ENCODE data around the gene DCBLD2.

Gene DCBLD2

GRCh38 chr3:98763076-98763475 is 138.4 kb downstream of the DCBLD2 start, which contains the start of gene ST3GAL6:
Gene ST3GAL6 (plus strand): TSS chr3:98763340. CDS start chr3:98768441, 5,101 bp downstream.
- Histone ChIP-seq H3K27me3 (no peaks in the 10 kb centered on the region), H3K4me1 (peaks cover 28% of the 10 kb centered on the region), H3K9ac (no peak within 1 kb of the TSS), H4K20me1 (no peaks in the 10 kb centered on the region), H3K27ac (no peak within 1 kb of the TSS), H3K36me3 (no peaks in the 10 kb centered on the region), H3K4me3 (no peak within 1 kb of the TSS), H3K9me3 (no peaks in the 10 kb centered on the region), H3K4me2 (peak within 1 kb of the TSS; percentile 2)
- TF ChIP-seq Cebpa-rat (IDR thresholded peaks at IDR 0.05), result no peak

- H3K36me3 ChIP-seq, result no peaks in the 10 kb centered on the region
- H3K4me3 ChIP-seq, result no peak overlapping the region
- no peak overlapping the region for H3K27ac ChIP-seq
- no peaks in the 10 kb centered on the region for H3K27me3 ChIP-seq
- no peak for TF ChIP-seq Cebpa-rat (IDR thresholded peaks at IDR 0.05)
- H4K20me1 ChIP-seq, result no peaks in the 10 kb centered on the region
- H3K9ac ChIP-seq, result no peak overlapping the region
- H3K9me3 ChIP-seq, result no peaks in the 10 kb centered on the region
- H3K4me2 ChIP-seq, result peak overlapping the region; percentile 20; the same call in 1 of the 2 replicates
- peaks cover 28% of the 10 kb centered on the region for H3K4me1 ChIP-seq
Measured at GRCh38 chr3:98761643-98762229, 139.8 kb downstream of the DCBLD2 start.

GRCh38 chr3:98759629-98760028 is 141.9 kb downstream of the DCBLD2 start:
- H3K4me2 ChIP-seq, result no peak overlapping the region
- H4K20me1 ChIP-seq, result no peaks in the 10 kb centered on the region
- peaks cover 28% of the 10 kb centered on the region for H3K4me1 ChIP-seq
- TF ChIP-seq Cebpa-rat (IDR thresholded peaks at IDR 0.05), result no peak
- H3K9me3 ChIP-seq, result no peaks in the 10 kb centered on the region
- H3K27me3 ChIP-seq, result no peaks in the 10 kb centered on the region
- H3K27ac ChIP-seq, result no peak overlapping the region
- no peaks in the 10 kb centered on the region for H3K36me3 ChIP-seq
- H3K9ac ChIP-seq, result no peak overlapping the region
- H3K4me3 ChIP-seq, result no peak overlapping the region

GRCh38 chr3:98755601-98756000 is 145.9 kb downstream of the DCBLD2 start:
- no peak for TF ChIP-seq Cebpa-rat (IDR thresholded peaks at IDR 0.05)
- H3K4me3 ChIP-seq, result no peak overlapping the region
- H3K9ac ChIP-seq, result no peak overlapping the region
- H3K4me1 ChIP-seq, result no peaks in the 10 kb centered on the region
- H3K4me2 ChIP-seq, result no peak overlapping the region
- no peaks in the 10 kb centered on the region for H3K36me3 ChIP-seq
- no peaks in the 10 kb centered on the region for H4K20me1 ChIP-seq
- no peaks in the 10 kb centered on the region for H3K27me3 ChIP-seq
- H3K9me3 ChIP-seq, result no peaks in the 10 kb centered on the region
- no peak overlapping the region for H3K27ac ChIP-seq

GRCh38 chr3:98754483-98754882 is 147.0 kb downstream of the DCBLD2 start:
- Histone ChIP-seq H3K36me3 (no peaks in the 10 kb centered on the region), H4K20me1 (no peaks in the 10 kb centered on the region), H3K9me3 (no peaks in the 10 kb centered on the region), H3K27ac (no peak overlapping the region), H3K4me2 (no peak overlapping the region), H3K9ac (no peak overlapping the region), H3K4me3 (no peak overlapping the region), H3K27me3 (no peaks in the 10 kb centered on the region), H3K4me1 (no peaks in the 10 kb centered on the region)
- no peak for TF ChIP-seq Cebpa-rat (IDR thresholded peaks at IDR 0.05)

GRCh38 chr3:98750276-98750919 is 151.1 kb downstream of the DCBLD2 start:
- no peaks in the 10 kb centered on the region for H3K4me1 ChIP-seq
- H3K4me2 ChIP-seq, result no peak overlapping the region
- H3K27me3 ChIP-seq, result no peaks in the 10 kb centered on the region
- H4K20me1 ChIP-seq, result no peaks in the 10 kb centered on the region
- no peak overlapping the region for H3K4me3 ChIP-seq
- no peak overlapping the region for H3K9ac ChIP-seq
- no peak for TF ChIP-seq Cebpa-rat (IDR thresholded peaks at IDR 0.05)
- H3K9me3 ChIP-seq, result no peaks in the 10 kb centered on the region
- no peak overlapping the region for H3K27ac ChIP-seq
- no peaks in the 10 kb centered on the region for H3K36me3 ChIP-seq

GRCh38 chr3:98746882-98747281 is 154.6 kb downstream of the DCBLD2 start:
- no peak overlapping the region for H3K4me3 ChIP-seq
- no peaks in the 10 kb centered on the region for H4K20me1 ChIP-seq
- no peak overlapping the region for H3K9ac ChIP-seq
- H3K36me3 ChIP-seq, result no peaks in the 10 kb centered on the region
- no peak for TF ChIP-seq Cebpa-rat (IDR thresholded peaks at IDR 0.05)
- H3K27ac ChIP-seq, result no peak overlapping the region
- H3K4me2 ChIP-seq, result no peak overlapping the region
- H3K4me1 ChIP-seq, result no peaks in the 10 kb centered on the region
- H3K9me3 ChIP-seq, result no peaks in the 10 kb centered on the region
- no peaks in the 10 kb centered on the region for H3K27me3 ChIP-seq

GRCh38 chr3:98746122-98746521 is 155.4 kb downstream of the DCBLD2 start:
- Histone ChIP-seq H3K27ac (no peak overlapping the region), H3K4me1 (no peaks in the 10 kb centered on the region), H3K9me3 (no peaks in the 10 kb centered on the region)

More at GRCh38 chr3:98746122-98746521, 155.4 kb downstream of the DCBLD2 start:
- no peaks in the 10 kb centered on the region for H4K20me1 ChIP-seq
- no peaks in the 10 kb centered on the region for H3K27me3 ChIP-seq
- TF ChIP-seq Cebpa-rat (IDR thresholded peaks at IDR 0.05), result no peak
- no peaks in the 10 kb centered on the region for H3K36me3 ChIP-seq
- H3K9ac ChIP-seq, result no peak overlapping the region
- H3K4me2 ChIP-seq, result no peak overlapping the region
- no peak overlapping the region for H3K4me3 ChIP-seq

All from BLaER1 (cell line).